ENCODE results near the gene CLIC1. TPM values are rescaled to one million over a fixed set of nuclear protein-coding genes. Genes with fewer than 3 reads are reported as not detected.

Gene CLIC1
- total and polyA plus RNA-seq, 8 donors = 226 to 465 (median 265) TPM

Small RNA genes within 50 kb of the gene (microRNA-seq; reads per million reads assigned to microRNA genes)
- 0.68 to 1.7 reads per million in 2 donors for gene MIR4646

Other genes with a start within 250 kb of the CLIC1 start
Only the 30 nearest of the 43 such genes appear.
- gene TNF, start 161.0 kb downstream of the CLIC1 start, total RNA-seq = 10 to 100 TPM in 1 of 2 donors, under 1 TPM in 1; 0.29 to 10.4 TPM
- under 1 TPM in 5 of 6 donors, not detected in 1; 0.19 to 0.63 (median 0.26) TPM for gene TNF, start 161.0 kb downstream of the CLIC1 start, polyA plus RNA-seq (ENCODE audit: insufficient read length in 6 of 6)
- gene LTB, start 154.1 kb downstream of the CLIC1 start, total RNA-seq = 10 to 100 TPM; 10.3 to 13.7 TPM
- gene LTB, start 154.1 kb downstream of the CLIC1 start, polyA plus RNA-seq (ENCODE audit: insufficient read length in 6 of 6) = 1 to 10 TPM; 1.5 to 3.8 (median 2.8) TPM
- gene LST1, start 150.3 kb downstream of the CLIC1 start, total RNA-seq = 10 to 100 TPM; 32.7 to 95.1 TPM
- gene LST1, start 150.3 kb downstream of the CLIC1 start, polyA plus RNA-seq (ENCODE audit: insufficient read length in 6 of 6) = 1 to 10 TPM; 4.4 to 8.3 (median 7.2) TPM
- gene NCR3, start 143.5 kb downstream of the CLIC1 start, total RNA-seq = 1 to 10 TPM in 1 of 2 donors, under 1 TPM in 1; 0.67 to 1.5 TPM
- under 1 TPM in 4 of 6 donors, not detected in 2; 0.26 to 0.89 (median 0.45) TPM for gene NCR3, start 143.5 kb downstream of the CLIC1 start, polyA plus RNA-seq (ENCODE audit: insufficient read length in 6 of 6)
- 10 to 100 TPM; 38.5 to 96.4 TPM for gene AIF1, start 121.3 kb downstream of the CLIC1 start, total RNA-seq
- gene AIF1, start 121.3 kb downstream of the CLIC1 start, polyA plus RNA-seq (ENCODE audit: insufficient read length in 6 of 6) = 10 to 100 TPM; 17.9 to 25.4 (median 20.5) TPM
- gene PRRC2A, start 115.8 kb downstream of the CLIC1 start, total RNA-seq = 100 to 1,000 TPM; 130 to 151 TPM
- gene PRRC2A, start 115.8 kb downstream of the CLIC1 start, polyA plus RNA-seq (ENCODE audit: insufficient read length in 6 of 6) = 100 to 1,000 TPM; 150 to 201 (median 176) TPM
- 100 to 1,000 TPM; 243 to 278 TPM for gene BAG6, start 83.9 kb downstream of the CLIC1 start, total RNA-seq
- gene BAG6, start 83.9 kb downstream of the CLIC1 start, polyA plus RNA-seq (ENCODE audit: insufficient read length in 6 of 6) = 100 to 1,000 TPM; 211 to 252 (median 226) TPM
- gene APOM, start 80.6 kb downstream of the CLIC1 start, total RNA-seq = 1 to 10 TPM; 1.0 to 1.5 TPM
- 1 to 10 TPM; 4.6 to 8.0 (median 6.4) TPM for gene APOM, start 80.6 kb downstream of the CLIC1 start, polyA plus RNA-seq (ENCODE audit: insufficient read length in 6 of 6)
- 10 to 100 TPM; 21.9 to 23.8 TPM for gene C6orf47, start 75.8 kb downstream of the CLIC1 start, total RNA-seq
- gene C6orf47, start 75.8 kb downstream of the CLIC1 start, polyA plus RNA-seq (ENCODE audit: insufficient read length in 6 of 6) = 10 to 100 TPM; 15.3 to 19.8 (median 17.4) TPM
- 10 to 100 TPM; 10.3 to 13.2 TPM for gene GPANK1, start 71.5 kb downstream of the CLIC1 start, total RNA-seq
- 10 to 100 TPM; 18.0 to 22.8 (median 22.2) TPM for gene GPANK1, start 71.5 kb downstream of the CLIC1 start, polyA plus RNA-seq (ENCODE audit: insufficient read length in 6 of 6)
- gene CSNK2B, start 70.5 kb downstream of the CLIC1 start, total RNA-seq = 100 to 1,000 TPM in 1 of 2 donors, 10 to 100 TPM in 1; 96.6 to 128 TPM
- gene CSNK2B, start 70.5 kb downstream of the CLIC1 start, polyA plus RNA-seq (ENCODE audit: insufficient read length in 6 of 6) = 100 to 1,000 TPM; 189 to 210 (median 196) TPM
- 10 to 100 TPM in 1 of 2 donors, 1 to 10 TPM in 1; 6.9 to 13.6 TPM for gene LY6G5B, start 66.6 kb downstream of the CLIC1 start, total RNA-seq
- gene LY6G5B, start 66.6 kb downstream of the CLIC1 start, polyA plus RNA-seq (ENCODE audit: insufficient read length in 6 of 6) = 10 to 100 TPM; 25.2 to 41.0 (median 35.8) TPM
- gene LY6G5C, start 55.5 kb downstream of the CLIC1 start, total RNA-seq = 1 to 10 TPM; 3.1 to 5.9 TPM
- gene LY6G5C, start 55.5 kb downstream of the CLIC1 start, polyA plus RNA-seq (ENCODE audit: insufficient read length in 6 of 6) = 1 to 10 TPM; 2.9 to 6.3 (median 3.7) TPM
- 10 to 100 TPM; 53.6 to 58.6 TPM for gene ABHD16A, start 33.2 kb downstream of the CLIC1 start, total RNA-seq
- 10 to 100 TPM; 55.7 to 63.9 (median 58.6) TPM for gene ABHD16A, start 33.2 kb downstream of the CLIC1 start, polyA plus RNA-seq (ENCODE audit: insufficient read length in 6 of 6)
- 1 to 10 TPM in 1 of 2 donors, not detected in 1; 1.4 TPM for gene LY6G6F, start 29.7 kb downstream of the CLIC1 start, total RNA-seq
- gene LY6G6F, start 29.7 kb downstream of the CLIC1 start, polyA plus RNA-seq (ENCODE audit: insufficient read length in 6 of 6) = 1 to 10 TPM in 4 of 6 donors, under 1 TPM in 2; 0.53 to 1.8 (median 1.2) TPM
- not detected for gene LY6G6D, start 21.2 kb downstream of the CLIC1 start, total RNA-seq
- gene LY6G6D, start 21.2 kb downstream of the CLIC1 start, polyA plus RNA-seq (ENCODE audit: insufficient read length in 6 of 6) = under 1 TPM in 1 of 6 donors, not detected in 5; 0.57 TPM
- not detected for gene LY6G6C, start 14.8 kb downstream of the CLIC1 start, total RNA-seq
- gene LY6G6C, start 14.8 kb downstream of the CLIC1 start, polyA plus RNA-seq (ENCODE audit: insufficient read length in 6 of 6) = under 1 TPM; 0.17 to 0.75 (median 0.43) TPM
- 1 to 10 TPM; 1.2 to 1.9 TPM for gene MPIG6B, start 13.2 kb downstream of the CLIC1 start, total RNA-seq
- 1 to 10 TPM; 2.8 to 3.5 (median 3.0) TPM for gene MPIG6B, start 13.2 kb downstream of the CLIC1 start, polyA plus RNA-seq (ENCODE audit: insufficient read length in 6 of 6)
- 10 to 100 TPM; 70.2 to 77.3 TPM for gene DDAH2, start 7.2 kb downstream of the CLIC1 start, total RNA-seq
- gene DDAH2, start 7.2 kb downstream of the CLIC1 start, polyA plus RNA-seq (ENCODE audit: insufficient read length in 6 of 6) = 100 to 1,000 TPM; 139 to 199 (median 175) TPM
- gene MSH5, start 3.5 kb upstream of the CLIC1 start, total RNA-seq = 10 to 100 TPM in 1 of 2 donors, 1 to 10 TPM in 1; 9.7 to 20.0 TPM
- gene MSH5, start 3.5 kb upstream of the CLIC1 start, polyA plus RNA-seq (ENCODE audit: insufficient read length in 6 of 6) = 10 to 100 TPM; 34.4 to 49.8 (median 39.1) TPM
- gene SAPCD1, start 26.1 kb upstream of the CLIC1 start, total RNA-seq = 1 to 10 TPM; 1.3 to 3.9 TPM
- 10 to 100 TPM in 2 of 6 donors, 1 to 10 TPM in 4; 6.5 to 11.1 (median 8.2) TPM for gene SAPCD1, start 26.1 kb upstream of the CLIC1 start, polyA plus RNA-seq (ENCODE audit: insufficient read length in 6 of 6)
- gene VWA7, start 40.8 kb upstream of the CLIC1 start, total RNA-seq = 1 to 10 TPM; 4.6 to 5.0 TPM
- 1 to 10 TPM; 1.4 to 3.8 (median 2.2) TPM for gene VWA7, start 40.8 kb upstream of the CLIC1 start, polyA plus RNA-seq (ENCODE audit: insufficient read length in 6 of 6)
- 100 to 1,000 TPM in 1 of 2 donors, 10 to 100 TPM in 1; 43.6 to 103 TPM for gene VARS1, start 59.2 kb upstream of the CLIC1 start, total RNA-seq
- gene VARS1, start 59.2 kb upstream of the CLIC1 start, polyA plus RNA-seq (ENCODE audit: insufficient read length in 6 of 6) = 10 to 100 TPM; 38.4 to 61.7 (median 46.6) TPM
- gene LSM2, start 70.4 kb upstream of the CLIC1 start, total RNA-seq = 10 to 100 TPM; 38.7 to 51.5 TPM
- gene LSM2, start 70.4 kb upstream of the CLIC1 start, polyA plus RNA-seq (ENCODE audit: insufficient read length in 6 of 6) = 10 to 100 TPM; 79.4 to 88.5 (median 83.6) TPM
- 1 to 10 TPM in 1 of 2 donors, under 1 TPM in 1; 0.99 to 1.2 TPM for gene HSPA1L, start 78.8 kb upstream of the CLIC1 start, total RNA-seq
- 1 to 10 TPM; 2.8 to 4.4 (median 3.4) TPM for gene HSPA1L, start 78.8 kb upstream of the CLIC1 start, polyA plus RNA-seq (ENCODE audit: insufficient read length in 6 of 6)
- 100 to 1,000 TPM; 155 to 205 TPM for gene HSPA1A, start 79.0 kb upstream of the CLIC1 start, total RNA-seq
- gene HSPA1A, start 79.0 kb upstream of the CLIC1 start, polyA plus RNA-seq (ENCODE audit: insufficient read length in 6 of 6) = 100 to 1,000 TPM in 2 of 6 donors, 10 to 100 TPM in 4; 64.3 to 124 (median 78.3) TPM
- gene HSPA1B, start 91.2 kb upstream of the CLIC1 start, total RNA-seq = 100 to 1,000 TPM; 104 to 180 TPM
- gene HSPA1B, start 91.2 kb upstream of the CLIC1 start, polyA plus RNA-seq (ENCODE audit: insufficient read length in 6 of 6) = 100 to 1,000 TPM in 2 of 6 donors, 10 to 100 TPM in 4; 66.6 to 125 (median 89.1) TPM
- gene NEU1, start 126.3 kb upstream of the CLIC1 start, total RNA-seq = 100 to 1,000 TPM in 1 of 2 donors, 10 to 100 TPM in 1; 90.4 to 106 TPM
- 10 to 100 TPM; 25.7 to 29.8 (median 29.3) TPM for gene NEU1, start 126.3 kb upstream of the CLIC1 start, polyA plus RNA-seq (ENCODE audit: insufficient read length in 6 of 6)
- gene SLC44A4, start 142.5 kb upstream of the CLIC1 start, total RNA-seq = 10 to 100 TPM; 37.5 to 78.8 TPM
- gene SLC44A4, start 142.5 kb upstream of the CLIC1 start, polyA plus RNA-seq (ENCODE audit: insufficient read length in 6 of 6) = 10 to 100 TPM in 5 of 6 donors, 1 to 10 TPM in 1; 9.6 to 22.9 (median 18.7) TPM
- gene EHMT2, start 161.2 kb upstream of the CLIC1 start, total RNA-seq = 10 to 100 TPM; 41.0 to 42.3 TPM
- gene EHMT2, start 161.2 kb upstream of the CLIC1 start, polyA plus RNA-seq (ENCODE audit: insufficient read length in 6 of 6) = 10 to 100 TPM; 66.3 to 85.0 (median 77.4) TPM

Data from left lung (tissue), 8 donors.